H9 (cell line): ENCODE results near the gene SORCS2. TPM values are rescaled to one million over a fixed set of nuclear protein-coding genes. Genes with fewer than 3 reads are reported as not detected.

Experiments used
- DNase-seq: peaks from one replicate; pipeline ENCODE4 v3.0.0-alpha.2; 2017
- H2AFZ ChIP-seq: one replicate; pipeline ENCODE4 v1.6.1; 2013; ENCODE audit warnings: mild to moderate bottlenecking, low read length, control low read depth, moderate library complexity
- H2AK5ac ChIP-seq: 2 replicates; pipeline ENCODE4 v1.6.1; 2013; ENCODE audit warnings: low read length, control low read depth, mixed read lengths; ENCODE audit not compliant: insufficient read length
- H2BK120ac ChIP-seq: one replicate; pipeline ENCODE4 v1.6.1; 2013; ENCODE audit warnings: low read depth, mild to moderate bottlenecking, low read length, control low read depth, inconsistent platforms; ENCODE audit not compliant: poor library complexity, severe bottlenecking
- H2BK12ac ChIP-seq: 2 replicates; pipeline ENCODE4 v1.6.1; 2013; ENCODE audit warnings: low read length, control low read depth, mixed read lengths, low read depth; ENCODE audit not compliant: insufficient read length
- H2BK15ac ChIP-seq: 2 replicates; pipeline ENCODE4 v1.6.1; 2013; ENCODE audit warnings: low read depth, low read length, control low read depth
- H2BK20ac ChIP-seq: one replicate; pipeline ENCODE4 v1.6.1; 2013; ENCODE audit warnings: low read depth, mild to moderate bottlenecking, low read length, control low read depth, inconsistent platforms; ENCODE audit not compliant: poor library complexity, severe bottlenecking
- H2BK5ac ChIP-seq: 2 replicates; pipeline ENCODE4 v1.6.1; 2013; ENCODE audit warnings: low read length, control low read depth, mixed read lengths; ENCODE audit not compliant: insufficient read length
- H3K14ac ChIP-seq: 2 replicates; pipeline ENCODE4 v1.6.1; 2013; ENCODE audit warnings: low read length, control low read depth; ENCODE audit not compliant: insufficient read depth
- H3K18ac ChIP-seq: 2 replicates; pipeline ENCODE4 v1.6.1; 2013; ENCODE audit warnings: low read depth, mild to moderate bottlenecking, mixed read lengths, low read length, control low read depth; ENCODE audit not compliant: insufficient read length
- H3K23ac ChIP-seq: 2 replicates; pipeline ENCODE4 v1.6.1; 2013; ENCODE audit warnings: low read length, control low read depth, mixed read lengths, low read depth; ENCODE audit not compliant: insufficient read length
- H3K23me2 ChIP-seq: 2 replicates; pipeline ENCODE4 v1.6.1; 2013; ENCODE audit warnings: low read depth, mild to moderate bottlenecking, mixed read lengths, low read length, control low read depth; ENCODE audit not compliant: insufficient read length, poor library complexity, severe bottlenecking
- H3K27ac ChIP-seq: 2 replicates; pipeline ENCODE4 v1.5.1; 2013; ENCODE audit warnings: low read length, control low read depth, mixed read lengths, low read depth; ENCODE audit not compliant: insufficient read length
- H3K27me3 ChIP-seq: 2 replicates; pipeline ENCODE4 v1.6.1; 2013; ENCODE audit warnings: low read length, control low read depth, inconsistent platforms; ENCODE audit not compliant: insufficient read depth
- H3K4ac ChIP-seq: 2 replicates; pipeline ENCODE4 v1.6.1; 2013; ENCODE audit warnings: low read depth, mild to moderate bottlenecking, control low read depth, inconsistent platforms, low read length, moderate library complexity
- H3K4me1 ChIP-seq: 2 replicates; pipeline ENCODE4 v1.6.1; 2013; ENCODE audit warnings: low read length, control low read depth, inconsistent platforms; ENCODE audit not compliant: insufficient read depth
- H3K4me2 ChIP-seq: 2 replicates; pipeline ENCODE4 v1.6.1; 2013; ENCODE audit warnings: low read length, control low read depth, mixed read lengths; ENCODE audit not compliant: insufficient read length, insufficient read depth
- H3K56ac ChIP-seq: 2 replicates; pipeline ENCODE4 v1.6.1; 2013; ENCODE audit warnings: low read depth, mild to moderate bottlenecking, mixed read lengths, low read length, control low read depth; ENCODE audit not compliant: insufficient read length
- H3K79me1 ChIP-seq: 2 replicates; pipeline ENCODE4 v1.6.1; 2013; ENCODE audit warnings: low read depth, mild to moderate bottlenecking, moderate library complexity, low read length, control low read depth, inconsistent platforms; ENCODE audit not compliant: insufficient read depth, poor library complexity, severe bottlenecking
- H3K79me2 ChIP-seq: 2 replicates; pipeline ENCODE4 v1.6.1; 2013; ENCODE audit warnings: low read length, control low read depth, inconsistent platforms; ENCODE audit not compliant: insufficient read depth
- H3K9ac ChIP-seq: 2 replicates; pipeline ENCODE4 v1.6.1; 2013; ENCODE audit warnings: low read length, control low read depth, mixed read lengths; ENCODE audit not compliant: insufficient read length; ENCODE audit errors: extremely low read depth
- H3K9me3 ChIP-seq: one replicate; pipeline ENCODE4 v1.6.1; 2013; ENCODE audit warnings: low read depth, low read length, inconsistent platforms; ENCODE audit not compliant: control insufficient read depth
- H3T11ph ChIP-seq: one replicate; pipeline ENCODE4 v1.6.1; 2013; ENCODE audit warnings: mild to moderate bottlenecking, low read length, control low read depth, inconsistent platforms
- H4K20me1 ChIP-seq: one replicate; pipeline ENCODE4 v1.6.1; 2013; ENCODE audit not compliant: control insufficient read depth, insufficient read length, insufficient read depth
- H4K5ac ChIP-seq: 2 replicates; pipeline ENCODE4 v1.6.1; 2013; ENCODE audit warnings: low read depth, mild to moderate bottlenecking, mixed read lengths, low read length, control low read depth; ENCODE audit not compliant: insufficient read length
- H4K8ac ChIP-seq: replicated peaks from 2 replicates; pipeline ENCODE4 v1.6.1; 2013; ENCODE audit warnings: low read length, control low read depth, mixed read lengths, low read depth; ENCODE audit not compliant: insufficient read length
- H4K91ac ChIP-seq: 2 replicates; pipeline ENCODE4 v1.6.1; 2013; ENCODE audit warnings: low read depth, mild to moderate bottlenecking, moderate library complexity, mixed read lengths, low read length, control low read depth; ENCODE audit not compliant: insufficient read length
- H3K27ac Mint-ChIP-seq, 3 experiments: 2 replicates in 2 of 3; 3 replicates in 1 of 3; pipeline ENCODE4 v1.8.0; 2020 to 2021; ENCODE audit warnings: mixed read lengths in 3 of 3, mild to moderate bottlenecking in 1 of 3, moderate library complexity in 1 of 3
- H3K27me3 Mint-ChIP-seq: 2 replicates; pipeline ENCODE4 v1.8.0; 2021; ENCODE audit warnings: low read depth, mild to moderate bottlenecking, moderate library complexity, mixed read lengths
- H3K36me3 Mint-ChIP-seq, 3 experiments: 2 replicates in 2 of 3; 3 replicates in 1 of 3; pipeline ENCODE4 v1.8.0; 2020 to 2021; ENCODE audit warnings: low read depth in 3 of 3, mixed read lengths in 3 of 3; ENCODE audit not compliant: insufficient read depth in 1 of 3
- H3K4me1 Mint-ChIP-seq, 2 experiments: 2 replicates each; pipeline ENCODE4 v1.8.0; 2020; ENCODE audit warnings: mixed read lengths in 2 of 2
- H3K4me3 Mint-ChIP-seq, 2 experiments: 2 replicates in 1 of 2; 3 replicates in 1 of 2; pipeline ENCODE4 v1.8.0; 2020 to 2021; ENCODE audit warnings: mild to moderate bottlenecking in 2 of 2, mixed read lengths in 2 of 2, moderate library complexity in 1 of 2
- H3K9me3 Mint-ChIP-seq, 2 experiments: 2 replicates in 1 of 2; 3 replicates in 1 of 2; pipeline ENCODE4 v1.8.0; 2020; ENCODE audit warnings: mild to moderate bottlenecking in 2 of 2, mixed read lengths in 2 of 2, moderate library complexity in 1 of 2
- WGBS: extraction: QIAGEN DNeasy Blood & Tissue Kit; methylation state at CpG from one replicate; pipeline ENCODE4 v1.1.7; 2013; ENCODE audit warnings: missing lambda C conversion rate, low lambda C conversion rate, mixed read lengths; ENCODE audit not compliant: insufficient read length; ENCODE audit errors: extremely low coverage; 5-methylcytosine and 5-hydroxymethylcytosine counted together
- total RNA-seq: library from RNA; stranded (reverse); gene quantifications from 2 replicates; pipeline ENCODE4 v1.2.1, GENCODE V29; 2021
- TF ChIP-seq, protein P1 (sequence below): fragments of 200-600 bp; sonication (generic); conservative IDR thresholded peaks from 3 replicates; pipeline ENCODE4 v1.8.0; 2021; ENCODE audit warnings: antibody characterized with exemption, mild to moderate bottlenecking

SORCS2 gene
- total RNA-seq, 1 experiment from 2014 or later = 0.57 TPM

DNA sequence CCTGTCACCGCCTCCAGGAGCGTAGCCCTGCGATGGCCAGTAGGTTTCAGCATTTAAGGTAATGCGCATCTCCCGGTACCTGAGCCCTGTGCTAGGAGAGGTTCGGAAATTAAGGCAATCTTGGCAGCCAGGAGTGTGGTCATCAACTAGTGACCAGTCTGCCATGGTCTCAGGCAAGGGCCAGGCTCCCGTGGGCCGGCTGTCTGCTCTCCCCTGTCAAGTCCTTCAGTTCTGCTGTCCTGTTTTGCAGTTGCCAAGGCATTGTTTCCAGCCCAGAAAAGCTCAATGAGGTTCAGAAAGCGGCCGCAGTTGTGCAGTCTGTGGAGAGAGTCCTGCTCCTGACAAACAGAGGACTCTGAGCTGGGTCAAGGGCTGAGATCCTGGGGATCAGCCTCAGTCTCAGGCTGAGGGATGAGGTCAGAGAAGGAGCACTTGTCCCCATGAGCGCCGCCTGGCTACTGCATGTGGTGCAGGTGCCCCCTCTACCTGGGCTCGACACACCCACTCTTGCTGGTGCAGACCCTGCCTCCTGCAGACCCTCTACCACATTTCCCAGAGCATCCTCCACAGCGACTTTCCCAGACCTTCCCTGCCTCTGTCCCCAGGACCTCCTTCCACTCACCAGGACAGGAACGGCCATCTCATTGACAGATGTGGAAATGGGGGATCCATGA, 295.8 kb downstream of the SORCS2 start:
- WGBS = no CpG with 5 or more reads among the region's 15 CpGs
- no peak overlapping the region for H3K9ac ChIP-seq
- H3K18ac ChIP-seq = no peak overlapping the region
- TF ChIP-seq, protein P1, sequence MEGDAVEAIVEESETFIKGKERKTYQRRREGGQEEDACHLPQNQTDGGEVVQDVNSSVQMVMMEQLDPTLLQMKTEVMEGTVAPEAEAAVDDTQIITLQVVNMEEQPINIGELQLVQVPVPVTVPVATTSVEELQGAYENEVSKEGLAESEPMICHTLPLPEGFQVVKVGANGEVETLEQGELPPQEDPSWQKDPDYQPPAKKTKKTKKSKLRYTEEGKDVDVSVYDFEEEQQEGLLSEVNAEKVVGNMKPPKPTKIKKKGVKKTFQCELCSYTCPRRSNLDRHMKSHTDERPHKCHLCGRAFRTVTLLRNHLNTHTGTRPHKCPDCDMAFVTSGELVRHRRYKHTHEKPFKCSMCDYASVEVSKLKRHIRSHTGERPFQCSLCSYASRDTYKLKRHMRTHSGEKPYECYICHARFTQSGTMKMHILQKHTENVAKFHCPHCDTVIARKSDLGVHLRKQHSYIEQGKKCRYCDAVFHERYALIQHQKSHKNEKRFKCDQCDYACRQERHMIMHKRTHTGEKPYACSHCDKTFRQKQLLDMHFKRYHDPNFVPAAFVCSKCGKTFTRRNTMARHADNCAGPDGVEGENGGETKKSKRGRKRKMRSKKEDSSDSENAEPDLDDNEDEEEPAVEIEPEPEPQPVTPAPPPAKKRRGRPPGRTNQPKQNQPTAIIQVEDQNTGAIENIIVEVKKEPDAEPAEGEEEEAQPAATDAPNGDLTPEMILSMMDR = peak; percentile 42
- H2AFZ ChIP-seq = no peak overlapping the region
- H3K23me2 ChIP-seq = no peaks in the 10 kb centered on the region
- H3K27me3 ChIP-seq = no peaks in the 10 kb centered on the region
- H3K4ac ChIP-seq = no peak overlapping the region
- H3K23ac ChIP-seq = no peak overlapping the region
- H2BK15ac ChIP-seq = no peak overlapping the region
- no peak overlapping the region for H3K4me2 ChIP-seq
- no peak overlapping the region for H2BK20ac ChIP-seq
- Mint-ChIP-seq H3K4me1 (peaks cover 34 to 38% of the 10 kb centered on the region in 2 experiments), H3K27me3 (no peaks in the 10 kb centered on the region; the same call in 1 of the 2 replicates), H3K36me3 (no peaks in the 10 kb centered on the region; a peak in 1 of 7 replicates), H3K4me3 (no peak overlapping the region; a peak in 1 of 5 replicates), H3K9me3 (no peaks in the 10 kb centered on the region), H3K27ac (peak overlapping the region in 1 of 3 experiments; percentile 34; a peak in 1 of 7 replicates)
- H3K9me3 ChIP-seq = no peaks in the 10 kb centered on the region
- H4K91ac ChIP-seq = no peak overlapping the region
- H3K27ac ChIP-seq = no peak overlapping the region
- H3K4me1 ChIP-seq = no peaks in the 10 kb centered on the region
- no peaks in the 10 kb centered on the region for H4K20me1 ChIP-seq
- no peak overlapping the region for H4K5ac ChIP-seq
- no peak overlapping the region for H2BK12ac ChIP-seq
- DNase-seq = peak; percentile 72
- H2BK5ac ChIP-seq = no peak overlapping the region
- H3K79me2 ChIP-seq = no peaks in the 10 kb centered on the region
- H3K79me1 ChIP-seq = no peaks in the 10 kb centered on the region
- no peak overlapping the region for H2AK5ac ChIP-seq
- no peak overlapping the region for H3T11ph ChIP-seq
- no peak overlapping the region for H3K56ac ChIP-seq
- no peak overlapping the region for H4K8ac ChIP-seq
- H3K14ac ChIP-seq = no peak overlapping the region
- H2BK120ac ChIP-seq = no peak overlapping the region
